ENCODE data around the gene MARCHF10.

MARCHF10 gene

DNA sequence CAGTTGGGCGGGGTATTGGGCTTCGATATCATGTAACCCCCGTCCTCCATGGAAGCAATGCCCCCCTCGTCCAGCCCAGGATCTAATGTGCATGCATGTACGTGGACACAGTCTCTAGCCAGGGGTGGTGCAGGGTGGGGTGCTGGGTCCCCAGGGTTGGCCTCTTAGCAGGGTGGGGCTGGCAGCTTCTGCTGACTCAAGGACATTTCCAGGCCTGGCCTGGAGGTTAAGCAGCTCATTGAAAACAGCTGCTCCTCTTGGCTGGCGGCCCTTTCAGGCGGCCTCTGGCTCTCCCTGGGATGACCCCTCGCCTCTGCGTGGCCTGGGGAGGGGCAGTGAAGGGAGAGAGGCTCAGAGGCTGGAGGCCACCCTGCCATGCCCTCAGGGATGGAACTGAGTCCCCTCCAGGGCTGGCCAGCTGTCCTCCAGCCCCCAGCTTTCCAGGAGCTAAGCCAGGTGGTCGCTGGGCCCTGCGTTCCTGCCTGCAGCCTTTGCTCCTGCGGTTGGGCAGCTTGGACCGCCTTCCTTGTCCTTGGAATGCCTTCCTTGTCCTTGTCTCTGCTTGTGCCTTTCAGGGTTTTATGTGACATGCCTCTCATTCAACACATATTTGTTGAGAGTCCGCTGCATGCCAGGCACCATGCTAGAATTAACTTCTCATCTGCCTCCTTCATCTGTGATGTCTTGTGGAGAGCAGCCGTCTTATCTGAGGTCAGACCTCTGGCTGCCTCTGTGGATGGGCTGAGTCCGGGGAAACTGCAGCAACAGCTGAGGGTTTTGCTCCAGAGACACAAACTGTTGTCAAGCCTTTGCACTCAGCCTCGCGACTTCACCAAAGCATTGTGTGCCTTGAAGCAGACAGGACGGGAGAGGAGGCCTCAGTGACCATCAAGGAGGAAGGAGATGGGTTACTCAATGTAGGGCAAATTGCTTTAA is 154.0 kb downstream of the MARCHF10 start:
- no peak for DNase-seq

DNA sequence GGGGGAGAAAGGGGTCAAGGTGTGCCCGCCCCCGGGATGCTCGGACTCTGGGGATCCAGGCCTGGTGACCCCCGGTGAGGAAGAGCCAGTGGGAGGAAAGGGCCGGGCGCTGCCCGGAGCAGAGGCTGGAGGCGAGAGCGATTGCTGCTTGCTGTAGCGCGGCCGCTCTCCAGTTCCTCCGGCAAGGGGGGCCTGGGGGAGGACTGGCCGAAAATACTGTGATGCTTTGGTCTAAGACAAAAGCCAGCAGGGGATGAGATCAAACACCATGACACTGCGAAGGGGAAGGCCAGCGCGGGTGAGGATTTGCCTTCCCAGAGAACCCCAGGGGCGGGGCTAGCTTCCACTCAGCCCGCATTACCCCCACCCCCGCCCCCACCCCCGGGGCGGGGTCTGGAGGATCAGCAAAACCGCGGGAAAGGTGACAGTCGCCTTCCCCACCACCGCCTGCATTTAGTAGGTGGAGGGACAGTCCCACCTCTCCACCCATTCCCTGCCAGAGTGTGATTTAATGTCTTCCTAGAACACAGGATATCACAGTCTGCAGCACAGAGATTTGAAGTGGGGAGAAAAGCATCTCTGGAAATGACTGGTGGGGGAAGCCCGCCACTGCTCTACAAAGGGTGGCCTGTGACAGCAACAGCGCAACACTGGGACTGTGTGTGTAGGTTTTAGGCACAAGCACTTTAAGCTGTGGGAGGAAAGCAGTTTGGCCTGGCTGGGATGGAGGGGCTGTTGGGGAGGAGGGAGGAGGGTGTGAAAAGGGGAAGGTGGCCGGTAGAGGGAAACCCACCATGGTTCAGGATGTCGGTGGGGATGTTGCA is 154.9 kb downstream of the MARCHF10 start:
- peak; percentile 88 for DNase-seq

DNA sequence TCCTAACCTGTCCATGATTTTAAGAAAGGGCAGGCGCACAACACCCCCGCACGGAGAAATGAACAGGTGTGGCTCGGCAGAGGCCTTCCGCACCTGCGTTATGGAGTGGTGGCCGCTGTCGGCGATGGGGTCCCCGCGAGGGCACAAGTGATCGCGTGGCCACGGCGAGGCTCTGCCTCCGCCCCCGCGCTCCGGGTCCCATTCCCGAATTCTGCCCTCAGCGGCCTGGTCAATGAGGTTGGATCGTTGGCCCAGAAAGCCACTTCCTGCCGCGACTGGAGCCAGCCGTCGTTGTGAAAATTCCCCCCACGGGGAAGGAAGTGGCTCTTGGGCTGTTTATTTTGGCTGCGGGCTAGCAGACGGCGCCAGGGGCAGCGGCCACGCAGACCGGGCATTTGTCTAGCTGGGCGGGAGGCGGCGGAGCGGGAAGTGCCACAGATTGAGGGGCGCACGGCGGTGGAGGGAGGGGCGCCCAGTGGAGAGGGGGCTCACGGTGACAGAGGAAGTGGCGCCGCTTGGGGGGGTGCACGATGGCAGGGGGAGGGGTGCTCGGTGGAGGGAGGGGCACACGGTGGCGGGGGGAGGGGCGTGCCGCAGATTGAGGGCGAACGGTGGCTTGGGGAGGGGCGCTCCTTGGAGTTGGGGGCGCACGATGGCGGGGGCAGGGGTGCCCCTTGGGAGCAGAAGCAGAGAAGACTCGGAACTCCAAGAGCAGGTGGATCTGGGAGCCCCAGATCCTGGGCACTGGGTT is 155.7 kb downstream of the MARCHF10 start:
- DNase-seq: peak; percentile 56

All from NCI-H146 (cell line).